Stromal cell of bone marrow (primary cell): ENCODE data around the gene PANK2.
"Not testable (repeated sequence)": the region's sequence is repeated elsewhere in the genome, so short reads cannot be mapped to it uniquely, and the experiment has no call there.

Source experiments
- DNase-seq: peaks from one replicate; pipeline ENCODE4 v3.0.0-alpha.2; 2012; ENCODE audit warnings: low read depth

The PANK2 gene

DNA sequence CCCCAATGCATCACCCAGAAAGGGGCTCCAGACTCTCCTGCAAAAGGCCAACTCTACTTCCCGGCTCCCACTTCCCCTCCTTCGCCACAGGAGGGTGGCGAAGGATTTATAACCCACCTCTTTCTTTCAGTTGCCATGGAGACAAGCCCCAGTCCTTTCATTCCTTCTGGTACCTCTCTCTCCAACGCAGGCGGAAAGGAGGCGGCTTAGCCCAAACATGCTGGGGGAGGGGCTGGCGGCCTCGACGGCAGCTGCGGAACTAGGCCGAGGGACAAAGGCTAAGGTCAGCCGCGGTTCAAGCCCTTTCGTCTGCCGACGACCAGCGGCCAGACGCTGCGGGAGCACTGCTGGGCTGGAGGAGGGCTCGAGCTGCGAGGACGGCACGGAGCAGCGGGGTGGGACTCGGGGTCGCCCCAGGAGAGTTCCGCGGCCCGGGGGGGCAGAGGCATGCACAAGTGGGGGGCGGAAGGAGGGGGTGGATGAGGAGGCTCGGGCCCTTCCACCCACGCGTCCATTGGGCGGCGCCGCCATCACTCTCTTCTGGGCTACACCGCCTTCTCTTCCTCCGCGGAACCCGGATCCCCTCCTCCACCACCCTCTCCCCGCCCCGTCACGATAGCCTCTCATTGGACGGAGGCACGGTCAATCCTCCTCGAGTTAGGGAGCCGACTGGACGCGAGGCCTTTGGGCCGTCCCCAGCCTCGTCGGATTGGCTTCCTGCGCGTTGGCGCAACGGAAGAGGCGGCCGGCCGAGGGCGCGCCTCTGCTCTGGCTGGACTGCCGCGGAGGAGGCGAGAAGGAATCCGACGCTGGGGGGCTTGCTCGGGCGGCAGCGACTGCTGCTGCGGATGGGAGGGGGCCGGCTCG is at the start of gene PANK2:
Gene PANK2, plus strand, starts transcription at position 766 of the 867 bp plus-strand sequence.
- peak; percentile 99 for DNase-seq

DNA sequence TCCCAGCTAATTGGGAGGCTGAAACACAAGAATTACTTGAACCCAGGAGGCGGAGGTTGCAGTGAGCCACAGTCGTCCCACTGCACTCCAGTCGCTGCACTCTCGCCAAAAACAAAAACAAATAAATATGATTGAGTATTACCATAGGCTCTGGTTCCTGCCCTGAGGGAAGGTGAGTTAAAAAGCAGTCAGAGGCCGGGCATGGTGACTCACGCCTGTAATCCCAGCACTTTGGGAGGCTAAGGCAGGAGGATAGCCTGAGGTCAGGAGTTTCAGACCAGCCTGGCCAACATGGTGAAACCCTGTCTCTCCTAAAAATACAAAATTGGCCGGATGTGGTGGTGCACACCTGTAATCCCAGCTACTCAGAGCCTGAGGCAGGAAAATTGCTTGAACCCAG is 49.0 kb upstream of the PANK2 start:
- DNase-seq: not testable (repeated sequence)

DNA sequence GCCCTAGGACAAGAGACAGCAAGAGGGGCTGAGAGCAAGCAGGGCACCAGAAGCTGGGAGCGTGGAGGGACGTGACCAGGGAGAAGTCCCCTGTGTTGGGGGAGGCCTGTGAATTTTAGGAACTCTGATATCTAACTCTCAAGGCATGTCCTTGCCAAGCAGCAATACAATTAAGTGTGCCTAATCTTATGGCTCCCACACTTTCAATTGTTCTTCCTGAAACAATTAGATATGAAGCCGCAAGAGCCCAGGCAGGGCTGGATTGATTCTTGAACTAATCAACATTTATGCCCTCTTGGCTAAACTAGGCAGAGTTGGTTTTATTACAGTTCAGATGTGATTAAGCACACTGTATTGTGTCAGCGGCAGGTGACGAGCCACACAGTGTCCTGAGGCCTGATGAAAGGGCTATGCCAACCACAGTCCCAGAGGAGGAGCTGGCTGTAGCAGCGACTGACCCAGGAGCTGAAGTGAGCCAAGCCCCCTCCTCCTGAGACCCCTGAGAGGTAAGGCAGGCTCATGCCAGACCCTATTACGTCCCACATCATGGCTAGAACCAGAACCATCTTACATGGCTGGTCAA is 46.7 kb upstream of the PANK2 start:
- no peak for DNase-seq

DNA sequence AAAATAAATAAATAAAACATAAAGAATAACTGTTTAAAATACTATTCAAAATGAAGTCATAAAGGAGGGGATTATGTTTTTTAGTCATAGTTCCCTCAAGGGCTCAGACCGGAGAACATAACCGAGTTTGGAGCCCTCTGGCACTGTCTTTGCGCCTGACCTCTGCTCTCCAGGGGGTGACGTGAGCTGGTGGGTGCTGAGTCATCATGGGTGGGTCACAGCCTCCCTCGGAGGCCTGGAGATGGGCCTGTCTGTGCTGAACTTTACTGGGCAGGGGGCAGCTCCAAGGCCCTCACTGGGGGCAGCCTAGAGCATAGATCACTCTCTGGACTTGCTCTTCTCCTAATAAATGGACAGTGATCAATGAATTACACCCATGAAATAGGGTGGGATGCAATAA is 45.7 kb upstream of the PANK2 start:
- peak; percentile 71 for DNase-seq

DNA sequence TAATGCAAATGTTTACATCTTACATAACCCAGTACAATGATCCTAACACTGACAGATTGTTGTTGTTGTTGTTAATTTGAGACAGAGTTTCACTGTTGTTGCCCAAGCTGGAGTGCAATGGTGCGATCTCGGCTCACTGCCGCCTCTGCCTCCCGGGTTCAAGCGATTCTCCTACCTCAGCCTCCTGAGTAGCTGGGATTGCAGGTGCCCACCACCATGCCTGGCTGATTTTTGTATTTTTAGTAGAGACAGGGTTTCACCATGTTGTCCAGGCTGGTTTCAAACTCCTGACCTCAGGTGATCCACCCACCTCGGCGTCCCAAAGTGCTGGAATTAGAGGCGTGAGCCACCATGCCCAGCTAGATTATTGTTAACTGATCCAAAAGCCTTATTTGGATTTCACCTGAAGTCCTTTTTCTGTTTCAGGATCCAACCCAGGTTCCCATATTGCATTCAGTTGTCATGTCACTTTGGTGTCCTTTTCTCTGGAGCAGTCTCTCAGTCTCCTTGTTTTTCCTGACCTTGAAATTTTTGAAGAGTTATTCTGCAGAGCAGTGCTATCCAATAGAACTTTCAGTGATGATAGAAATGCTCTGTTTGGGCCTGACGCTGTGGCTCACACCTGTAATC is 45.1 kb upstream of the PANK2 start:
- not testable (repeated sequence) for DNase-seq

DNA sequence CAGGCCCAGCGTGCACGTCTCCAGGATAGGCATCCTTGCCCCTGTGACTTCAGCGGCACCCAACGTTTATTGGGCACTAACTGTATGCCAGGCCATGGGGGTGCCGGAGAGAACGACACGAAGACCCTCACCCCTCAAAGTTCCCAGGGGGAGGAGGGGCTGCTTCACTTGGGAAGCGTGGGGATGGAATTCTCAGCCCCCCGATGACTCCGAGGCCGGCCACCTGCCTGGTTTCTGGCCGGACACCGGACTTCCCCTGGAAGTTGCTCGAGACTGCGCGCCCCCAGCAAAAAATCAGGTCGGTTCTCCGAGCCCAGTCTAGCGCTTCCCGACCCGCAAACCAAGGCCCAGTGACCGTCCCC is 42.8 kb upstream of the PANK2 start:
- DNase-seq: no peak

DNA sequence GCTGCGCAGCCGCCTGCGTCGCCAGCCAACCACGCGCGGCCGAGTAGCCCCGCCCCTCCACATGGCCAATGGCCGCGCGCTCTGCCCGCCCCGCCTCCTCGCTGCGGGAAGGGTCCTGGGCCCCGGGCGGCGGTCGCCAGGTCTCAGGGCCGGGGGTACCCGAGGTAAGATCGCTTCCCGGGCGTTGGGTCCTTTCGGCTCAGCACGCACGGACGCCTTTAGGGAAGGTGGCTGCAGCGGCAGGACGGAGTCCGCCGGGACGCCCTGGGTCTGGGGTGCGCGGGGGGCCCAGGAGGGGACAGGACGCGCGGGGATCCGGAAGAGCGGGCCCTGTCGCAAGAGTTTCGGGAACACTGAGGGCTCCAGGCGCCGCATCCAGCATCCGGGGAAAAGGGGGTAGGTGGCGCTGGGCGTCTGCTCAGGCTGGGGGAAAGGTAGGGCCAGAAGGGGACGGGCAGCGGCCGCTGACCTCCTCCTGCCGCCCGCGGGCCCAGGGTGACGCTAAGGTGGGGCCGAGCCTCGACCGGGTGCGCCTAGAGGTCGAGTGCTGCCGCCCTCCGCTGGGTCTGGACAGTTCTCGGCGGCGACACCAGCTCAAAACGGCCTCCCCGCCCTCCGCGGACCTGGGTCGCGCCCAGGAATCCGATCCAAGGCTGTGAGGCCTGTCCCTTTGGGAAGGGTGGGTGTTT is 42.3 kb upstream of the PANK2 start, which contains the start of gene MAVS:
Gene MAVS, plus strand, starts transcription at position 95 of the 689 bp plus-strand sequence. CDS start 7,791 bp downstream, outside the sequence.
- peak; percentile 53 for DNase-seq

DNA sequence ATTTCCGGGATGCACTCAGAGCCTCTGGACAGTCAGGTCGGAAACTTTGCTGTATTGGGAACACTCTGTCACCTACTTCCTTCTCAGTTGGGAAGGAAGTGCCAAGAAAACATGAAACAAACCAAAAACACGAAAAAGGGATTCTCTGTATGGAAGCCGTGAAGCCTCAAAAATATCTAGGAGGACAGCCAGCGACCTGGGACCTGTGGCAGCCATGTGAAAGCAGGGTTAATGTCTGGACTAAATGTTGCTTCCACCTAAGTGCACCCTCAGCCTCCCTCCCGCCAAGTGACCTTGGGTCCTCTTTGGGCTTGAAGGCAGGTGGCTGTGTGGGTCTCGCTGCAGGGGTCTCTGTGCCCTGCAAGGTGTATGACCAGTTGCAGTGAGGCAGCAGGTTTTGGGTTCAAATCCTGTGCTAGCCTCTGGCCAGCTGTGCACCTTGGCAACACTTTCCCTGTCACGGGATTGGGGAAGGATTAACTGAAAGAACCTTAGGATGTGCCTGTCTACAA is 41.7 kb upstream of the PANK2 start:
- peak; percentile 15 for DNase-seq

DNA sequence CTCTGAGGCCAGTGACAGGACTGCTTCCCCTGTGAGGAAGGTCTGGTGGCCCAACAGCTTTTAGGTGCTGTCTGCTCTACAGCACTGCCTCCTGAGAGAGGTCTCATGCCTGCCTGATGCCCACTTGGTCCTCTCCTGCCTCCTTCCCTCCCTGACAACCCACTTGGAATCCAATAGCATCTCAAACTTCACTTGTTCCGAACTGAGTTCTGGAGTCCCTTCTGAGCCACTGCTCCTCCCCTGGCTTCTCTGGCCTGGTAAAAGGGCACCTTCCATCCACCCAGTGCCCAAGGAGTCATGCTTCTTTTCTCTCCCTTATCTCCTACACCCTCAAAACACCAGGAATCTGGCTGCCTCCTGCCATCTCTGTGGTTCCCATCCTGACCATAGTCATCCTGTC is 40.6 kb upstream of the PANK2 start:
- no peak for DNase-seq

DNA sequence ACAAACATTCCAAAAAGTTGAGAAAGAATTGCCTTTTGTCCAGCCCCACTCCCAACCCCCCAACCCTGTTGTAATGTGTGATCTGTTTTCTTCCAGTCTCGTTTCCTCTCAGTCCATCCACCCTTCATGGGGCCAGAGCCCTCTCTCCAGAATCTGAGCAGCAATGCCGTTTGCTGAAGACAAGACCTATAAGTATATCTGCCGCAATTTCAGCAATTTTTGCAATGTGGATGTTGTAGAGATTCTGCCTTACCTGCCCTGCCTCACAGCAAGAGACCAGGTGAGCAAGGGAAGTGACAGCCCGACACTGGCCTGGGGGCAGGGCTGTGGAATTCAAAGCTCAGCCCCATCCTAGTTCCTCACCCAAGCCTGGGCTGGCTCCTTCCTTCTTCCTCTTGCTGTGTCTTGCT is 34.7 kb upstream of the PANK2 start:
- no peak for DNase-seq

DNA sequence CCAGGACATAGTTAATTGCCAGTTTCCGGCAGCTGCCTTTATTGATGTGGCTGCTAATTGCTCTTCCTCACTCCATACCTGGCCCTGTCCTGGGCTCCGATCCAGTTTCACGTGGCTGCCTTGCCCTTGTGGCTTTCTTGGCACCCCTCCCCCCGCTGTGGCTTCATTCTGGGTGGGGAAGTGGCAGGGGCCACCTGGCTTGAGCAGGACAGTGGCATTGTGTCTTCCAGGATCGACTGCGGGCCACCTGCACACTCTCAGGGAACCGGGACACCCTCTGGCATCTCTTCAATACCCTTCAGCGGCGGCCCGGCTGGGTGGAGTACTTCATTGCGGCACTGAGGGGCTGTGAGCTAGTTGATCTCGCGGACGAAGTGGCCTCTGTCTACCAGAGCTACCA is 31.8 kb upstream of the PANK2 start:
- DNase-seq: no peak

DNA sequence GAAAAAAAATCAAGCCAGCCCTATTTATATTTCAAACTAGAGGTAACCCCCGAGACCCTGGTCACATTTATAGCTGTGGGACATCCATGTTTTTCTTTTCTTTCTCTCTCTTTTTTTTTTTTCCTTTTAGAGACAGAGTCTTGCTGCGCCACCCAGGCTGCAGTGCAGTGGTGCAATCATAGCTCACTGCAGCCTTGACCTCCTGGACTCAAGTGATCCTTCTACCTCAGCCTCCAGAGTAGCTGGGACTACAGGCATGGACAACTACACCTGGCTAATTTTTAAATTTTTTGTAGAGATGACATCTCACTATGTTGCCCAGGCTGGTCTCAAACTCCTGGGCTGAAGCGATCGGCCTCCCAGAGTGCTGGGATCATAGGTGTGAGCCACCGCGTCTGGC is 30.5 kb upstream of the PANK2 start:
- DNase-seq: no peak

DNA sequence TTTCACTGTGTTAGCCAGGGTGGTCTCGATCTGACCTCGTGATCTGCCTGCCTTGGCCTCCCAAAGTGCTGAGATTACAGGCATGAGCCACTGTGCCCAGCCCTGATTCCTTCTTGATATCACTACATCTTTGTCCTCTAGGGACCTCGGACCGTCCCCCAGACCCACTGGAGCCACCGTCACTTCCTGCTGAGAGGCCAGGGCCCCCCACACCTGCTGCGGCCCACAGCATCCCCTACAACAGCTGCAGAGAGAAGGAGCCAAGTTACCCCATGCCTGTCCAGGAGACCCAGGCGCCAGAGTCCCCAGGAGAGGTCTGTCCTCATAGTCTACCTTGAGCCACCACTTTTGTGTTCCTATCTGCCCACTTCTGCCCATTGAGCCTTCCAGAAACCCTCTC is 28.0 kb upstream of the PANK2 start:
- no peak for DNase-seq

DNA sequence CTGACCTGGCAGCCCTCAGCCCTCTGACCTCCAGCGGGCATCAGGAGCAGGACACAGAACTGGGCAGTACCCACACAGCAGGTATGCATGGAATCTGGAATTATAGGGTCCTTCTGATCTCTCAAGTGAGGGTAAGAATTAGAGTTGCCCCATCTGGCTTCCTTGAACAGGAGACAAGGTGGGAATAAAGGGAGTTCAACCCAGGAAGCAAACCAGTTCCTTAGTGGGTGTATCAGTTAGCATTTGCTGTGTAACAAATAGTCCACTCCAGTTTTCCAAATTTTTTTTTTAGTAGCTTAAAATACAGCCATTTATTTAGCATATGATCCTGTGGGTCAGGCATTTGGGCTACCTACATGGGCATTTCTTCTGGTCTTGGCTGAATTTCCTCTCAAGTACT is 26.9 kb upstream of the PANK2 start:
- no peak for DNase-seq

DNA sequence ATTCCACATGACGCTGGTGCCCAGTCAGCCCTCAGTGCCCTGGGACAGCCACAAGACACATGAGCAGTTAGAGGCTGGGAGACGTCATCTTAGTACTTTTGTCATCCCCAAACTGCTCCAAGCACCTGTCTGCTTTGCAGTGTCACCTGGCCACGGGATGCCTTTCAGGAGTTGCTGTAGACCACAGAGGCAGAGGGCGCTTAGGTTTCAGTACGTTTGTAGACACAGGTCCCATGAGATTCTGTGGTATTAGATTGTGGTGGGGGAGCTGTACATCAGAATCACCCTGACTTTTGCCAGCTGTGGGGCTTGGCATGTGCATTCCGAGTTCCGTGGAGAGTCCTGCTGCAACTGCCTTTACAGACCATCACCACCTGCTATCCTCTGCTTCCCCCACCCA is 25.9 kb upstream of the PANK2 start:
- no peak for DNase-seq

DNA sequence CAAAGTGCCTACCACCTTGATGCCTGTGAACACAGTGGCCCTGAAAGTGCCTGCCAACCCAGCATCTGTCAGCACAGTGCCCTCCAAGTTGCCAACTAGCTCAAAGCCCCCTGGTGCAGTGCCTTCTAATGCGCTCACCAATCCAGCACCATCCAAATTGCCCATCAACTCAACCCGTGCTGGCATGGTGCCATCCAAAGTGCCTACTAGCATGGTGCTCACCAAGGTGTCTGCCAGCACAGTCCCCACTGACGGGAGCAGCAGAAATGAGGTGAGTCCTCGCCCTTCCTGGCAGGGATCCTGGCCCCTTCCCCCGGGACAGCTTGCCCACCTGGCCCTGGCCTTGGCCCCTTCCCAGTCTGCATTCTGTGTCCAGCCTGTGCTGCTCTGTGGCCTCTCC is 24.7 kb upstream of the PANK2 start:
- no peak for DNase-seq

DNA sequence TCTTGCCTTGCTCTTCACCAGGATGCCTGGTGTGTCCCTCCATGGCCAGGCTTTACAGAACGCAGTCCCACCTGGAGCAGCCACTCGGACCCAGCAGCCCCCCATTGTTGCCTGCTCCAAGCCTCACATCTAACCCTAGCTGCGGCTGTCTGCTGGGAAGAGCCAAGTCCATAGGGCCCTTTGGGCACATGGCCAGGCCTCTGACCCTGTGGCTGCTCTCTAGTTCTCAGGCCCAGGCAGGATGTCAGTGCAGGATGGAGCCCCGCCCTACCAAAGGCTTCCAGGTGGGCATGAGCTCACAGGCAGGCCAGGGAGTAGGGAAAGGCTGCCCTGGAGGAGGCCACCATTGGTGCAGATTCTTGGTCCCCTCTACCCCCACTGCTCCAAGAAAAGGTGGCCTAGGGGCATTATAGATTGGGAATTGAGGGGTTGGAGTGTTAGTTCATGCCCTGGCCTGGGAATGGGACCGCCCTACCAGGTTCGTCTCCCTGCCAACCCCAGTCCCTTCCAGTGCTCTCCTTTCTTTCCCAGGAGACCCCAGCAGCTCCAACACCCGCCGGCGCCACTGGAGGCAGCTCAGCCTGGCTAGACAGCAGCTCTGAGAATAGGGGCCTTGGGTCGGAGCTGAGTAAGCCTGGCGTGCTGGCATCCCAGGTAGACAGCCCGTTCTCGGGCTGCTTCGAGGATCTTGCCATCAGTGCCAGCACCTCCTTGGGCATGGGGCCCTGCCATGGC is 23.9 kb upstream of the PANK2 start:
- DNase-seq: no peak

DNA sequence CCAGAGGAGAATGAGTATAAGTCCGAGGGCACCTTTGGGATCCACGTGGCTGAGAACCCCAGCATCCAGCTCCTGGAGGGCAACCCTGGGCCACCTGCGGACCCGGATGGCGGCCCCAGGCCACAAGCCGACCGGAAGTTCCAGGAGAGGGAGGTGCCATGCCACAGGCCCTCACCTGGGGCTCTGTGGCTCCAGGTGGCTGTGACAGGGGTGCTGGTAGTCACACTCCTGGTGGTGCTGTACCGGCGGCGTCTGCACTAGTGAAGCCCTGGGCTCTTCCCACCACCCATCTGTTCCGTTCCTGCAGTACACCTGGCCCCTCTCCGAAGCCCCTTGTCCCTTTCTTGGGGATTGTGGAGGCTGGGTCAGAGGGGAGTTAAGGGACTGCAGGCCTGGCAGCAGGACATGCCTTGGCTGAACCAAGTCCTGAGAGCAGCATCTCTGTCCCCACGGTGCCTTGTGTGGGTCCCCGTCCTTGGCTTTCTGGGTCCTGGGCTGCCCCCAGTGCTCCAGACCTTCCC is 23.2 kb upstream of the PANK2 start:
- DNase-seq: no peak

DNA sequence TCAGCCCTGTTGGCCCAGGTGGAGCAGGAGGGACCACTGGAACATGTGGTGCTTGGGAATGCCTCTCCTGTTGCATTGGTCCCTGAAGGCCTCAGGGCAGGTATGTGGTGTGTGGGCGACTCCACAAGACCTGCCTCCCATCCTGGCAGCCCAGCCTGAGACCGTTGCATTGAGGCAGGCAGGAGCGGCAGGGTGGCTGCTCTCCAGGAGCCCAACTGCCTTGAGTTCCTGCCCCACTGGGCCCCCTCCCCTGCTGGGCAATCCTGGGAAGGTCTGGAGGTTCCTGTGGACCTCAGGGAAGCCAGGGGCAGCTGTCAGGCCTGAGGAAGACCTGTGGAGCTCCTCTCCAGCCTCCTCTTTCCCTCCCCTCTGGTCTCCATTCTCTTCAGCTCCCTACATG is 22.7 kb upstream of the PANK2 start:
- DNase-seq: no peak

DNA sequence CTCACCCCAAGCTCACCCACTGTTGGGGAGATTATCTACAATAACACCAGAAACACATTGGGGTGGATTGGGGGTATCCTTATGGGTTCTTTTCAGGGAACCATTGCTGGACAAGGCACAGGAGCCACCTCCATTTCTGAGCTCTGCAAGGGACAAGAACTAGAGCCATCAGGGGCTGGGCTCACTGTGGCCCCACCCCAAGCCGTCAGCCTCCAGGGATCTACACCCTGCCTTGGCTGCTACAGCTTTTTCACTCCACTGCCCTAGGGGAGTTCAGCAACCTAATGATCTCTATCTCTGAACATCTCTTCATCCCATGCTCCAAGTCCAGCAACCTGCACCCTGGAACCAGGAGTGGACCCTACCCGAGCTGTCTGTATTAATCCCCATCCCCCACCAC is 21.4 kb upstream of the PANK2 start:
- no peak for DNase-seq

DNA sequence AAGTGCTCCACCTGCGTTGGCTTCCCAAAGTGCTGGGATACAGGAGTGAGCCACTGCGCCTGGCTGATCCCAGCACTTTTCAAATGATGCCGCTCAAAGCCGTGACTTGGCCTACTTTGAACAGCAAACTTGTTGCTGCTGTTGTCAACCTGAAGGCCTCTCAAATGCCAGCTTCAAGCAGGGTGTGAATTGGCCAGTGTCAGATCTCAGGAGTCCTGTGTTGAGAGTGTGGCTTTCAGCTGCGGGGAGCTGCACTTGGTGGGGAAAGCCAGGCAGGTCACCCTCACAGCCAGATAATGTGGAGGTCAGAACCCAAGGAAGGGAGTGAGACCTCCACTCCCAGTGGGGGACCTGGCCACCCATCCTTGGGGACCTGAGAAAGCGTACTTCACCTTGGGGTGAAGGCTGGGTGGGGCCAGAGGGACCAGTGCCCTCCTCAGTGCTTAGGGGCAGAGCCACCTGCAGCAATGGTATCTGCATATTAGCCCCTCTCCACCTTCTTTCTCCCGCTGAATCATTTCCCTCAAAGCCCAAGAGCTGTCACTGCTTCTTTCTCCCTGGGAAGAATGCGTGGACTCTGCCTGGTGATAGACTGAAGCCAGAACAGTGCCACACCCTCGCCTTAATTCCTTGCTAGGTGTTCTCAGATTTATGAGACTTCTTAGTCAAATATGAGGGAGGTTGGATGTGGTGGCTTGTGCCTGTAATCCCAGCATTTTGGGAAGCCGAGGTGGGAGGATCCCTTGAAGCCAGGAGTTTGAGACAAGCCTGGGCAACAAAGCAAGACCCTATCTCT is 19.1 kb upstream of the PANK2 start:
- no peak for DNase-seq
